Ishikawa (cell line): Measurements from ENCODE around the gene GRM7.

Source experiments
- CEBPB ChIP-seq: IDR thresholded peaks from 2 replicates; pipeline ENCODE4 v1.6.1; 2012
- CREB1 ChIP-seq: IDR thresholded peaks from 2 replicates; pipeline ENCODE4 v1.6.1; 2012; ENCODE audit warnings: low read depth
- EGR1 ChIP-seq: IDR thresholded peaks from 2 replicates; pipeline ENCODE4 v1.6.1; 2012
- EP300 ChIP-seq: IDR thresholded peaks from 2 replicates; pipeline ENCODE4 v1.6.1; 2012; ENCODE audit warnings: borderline replicate concordance
- FOXM1 ChIP-seq: IDR thresholded peaks from 2 replicates; pipeline ENCODE4 v1.6.1; 2012; ENCODE audit warnings: low read depth, borderline replicate concordance
- MAX ChIP-seq: IDR thresholded peaks from 2 replicates; pipeline ENCODE4 v1.6.1; 2012
- NFIC ChIP-seq: IDR thresholded peaks from 2 replicates; pipeline ENCODE4 v1.6.1; 2012
- RAD21 ChIP-seq: IDR thresholded peaks from 2 replicates; pipeline ENCODE4 v1.6.1; 2012; ENCODE audit warnings: low read depth
- REST ChIP-seq: IDR thresholded peaks from 2 replicates; pipeline ENCODE4 v1.6.1; 2012; ENCODE audit warnings: low read depth, mild to moderate bottlenecking
- TAF1 ChIP-seq: IDR thresholded peaks from 2 replicates; pipeline ENCODE4 v1.6.1; 2012; ENCODE audit warnings: low read depth, mild to moderate bottlenecking
- TCF12 ChIP-seq: IDR thresholded peaks from 2 replicates; pipeline ENCODE4 v1.6.1; 2012; ENCODE audit warnings: low read depth
- TEAD4 ChIP-seq: IDR thresholded peaks from 2 replicates; pipeline ENCODE4 v1.6.1; 2012
- YY1 ChIP-seq: IDR thresholded peaks from 2 replicates; pipeline ENCODE4 v1.6.1; 2012; ENCODE audit warnings: low read depth
- ZBTB7A ChIP-seq: IDR thresholded peaks from 2 replicates; pipeline ENCODE4 v1.6.1; 2012; ENCODE audit warnings: low read depth
- TF ChIP-seq, protein P1 (sequence below): IDR thresholded peaks from 2 replicates; pipeline ENCODE4 v1.6.1; 2012

GRM7 gene

DNA sequence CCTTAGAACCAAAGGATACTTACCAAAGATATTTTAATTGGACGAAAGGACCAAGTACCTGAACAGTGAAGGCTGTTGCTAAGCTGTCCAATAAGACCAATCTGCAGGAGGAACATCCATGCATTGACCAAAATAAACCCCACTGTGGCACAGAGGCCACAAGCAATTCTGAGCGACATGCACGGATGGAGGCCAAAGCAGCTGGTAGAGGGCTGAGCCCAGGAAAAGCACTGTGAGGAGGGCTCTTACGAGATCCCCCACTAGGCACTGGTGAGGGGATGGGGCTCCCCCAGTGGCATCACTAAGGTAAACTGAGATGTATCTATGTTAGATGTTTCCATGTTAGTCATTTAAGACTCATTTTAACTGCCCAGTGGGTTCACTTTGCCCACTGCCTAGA is 920.5 kb downstream of the GRM7 start:
- no peak for TF ChIP-seq TCF12
- no peak for TF ChIP-seq REST
- no peak for TF ChIP-seq FOXM1
- no peak for TF ChIP-seq RAD21

DNA sequence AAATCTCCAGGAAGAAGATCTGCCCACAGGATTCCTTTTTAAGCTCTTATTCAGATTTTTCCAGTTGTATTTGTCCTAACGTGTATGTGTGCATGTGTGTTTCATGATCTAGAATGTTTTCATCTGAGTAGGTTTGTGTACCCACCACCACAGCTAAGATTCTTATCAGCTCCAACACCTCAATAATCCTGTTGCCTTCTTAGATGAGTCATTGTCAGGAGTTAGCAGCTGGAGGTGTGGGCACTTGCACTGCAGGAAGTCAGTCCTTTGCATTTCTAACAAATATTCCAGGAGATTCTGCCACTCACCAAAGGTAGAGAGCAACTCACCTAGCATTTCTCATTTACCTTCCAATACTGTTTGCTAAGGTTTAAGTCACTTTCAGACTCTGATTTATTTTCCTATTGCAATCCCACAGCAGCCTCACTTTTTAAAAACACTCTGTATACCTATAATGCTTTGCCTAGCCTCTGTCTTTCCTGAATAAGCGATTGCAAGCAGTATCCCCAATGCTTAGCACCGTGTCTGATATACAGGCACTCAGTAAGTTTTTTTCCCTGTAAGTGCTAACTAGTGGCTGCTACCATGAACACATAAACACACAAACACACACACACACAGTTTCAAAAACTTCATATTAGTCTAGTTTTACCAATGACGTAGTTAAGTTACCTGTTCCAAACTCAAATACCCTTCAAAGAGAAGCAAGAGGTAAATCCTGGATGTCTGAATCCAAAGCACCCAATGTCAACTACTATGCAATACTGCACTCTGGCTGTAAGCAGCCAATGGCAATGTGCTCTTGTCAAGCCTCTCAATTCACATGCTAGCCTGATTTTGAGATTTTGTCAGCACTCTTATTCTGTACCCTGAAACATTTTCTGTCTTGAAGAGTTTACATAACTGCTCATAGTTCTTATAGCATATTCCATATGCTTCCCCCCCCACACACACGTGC is 927.2 kb downstream of the GRM7 start:
- TF ChIP-seq ZBTB7A (no peak), REST (no peak)

DNA sequence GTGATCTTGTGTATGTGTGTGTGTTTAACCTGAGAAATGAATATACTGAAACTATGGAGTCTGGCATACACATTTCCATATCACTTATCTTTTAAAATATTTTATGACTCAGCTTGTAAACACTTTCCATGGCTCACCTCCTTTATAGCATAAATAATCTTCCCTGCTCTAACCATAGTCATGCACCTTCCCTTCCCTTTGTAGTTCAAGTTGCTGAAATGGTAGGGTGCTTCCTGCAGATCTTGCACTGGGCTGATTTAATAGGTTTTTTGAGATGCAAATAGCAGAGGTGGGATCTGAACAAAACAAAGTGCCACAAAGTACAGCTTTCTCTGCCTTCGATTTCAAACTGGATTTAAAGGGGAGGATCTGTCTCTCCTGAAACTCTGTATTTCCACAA is 928.0 kb downstream of the GRM7 start:
- no peak for TF ChIP-seq TEAD4
- TF ChIP-seq EGR1, result no peak
- TF ChIP-seq CREB1, result no peak
- no peak for TF ChIP-seq NFIC
- TF ChIP-seq RAD21, result no peak
- TF ChIP-seq, protein P1, sequence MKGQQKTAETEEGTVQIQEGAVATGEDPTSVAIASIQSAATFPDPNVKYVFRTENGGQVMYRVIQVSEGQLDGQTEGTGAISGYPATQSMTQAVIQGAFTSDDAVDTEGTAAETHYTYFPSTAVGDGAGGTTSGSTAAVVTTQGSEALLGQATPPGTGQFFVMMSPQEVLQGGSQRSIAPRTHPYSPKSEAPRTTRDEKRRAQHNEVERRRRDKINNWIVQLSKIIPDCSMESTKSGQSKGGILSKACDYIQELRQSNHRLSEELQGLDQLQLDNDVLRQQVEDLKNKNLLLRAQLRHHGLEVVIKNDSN, result no peak
- TF ChIP-seq CEBPB, result no peak
- TF ChIP-seq MAX, result no peak
- no peak for TF ChIP-seq EP300
- no peak for TF ChIP-seq FOXM1
- TF ChIP-seq ZBTB7A, result no peak
- no peak for TF ChIP-seq TCF12
- TF ChIP-seq TAF1, result no peak
- no peak for TF ChIP-seq YY1
- TF ChIP-seq REST, result no peak

DNA sequence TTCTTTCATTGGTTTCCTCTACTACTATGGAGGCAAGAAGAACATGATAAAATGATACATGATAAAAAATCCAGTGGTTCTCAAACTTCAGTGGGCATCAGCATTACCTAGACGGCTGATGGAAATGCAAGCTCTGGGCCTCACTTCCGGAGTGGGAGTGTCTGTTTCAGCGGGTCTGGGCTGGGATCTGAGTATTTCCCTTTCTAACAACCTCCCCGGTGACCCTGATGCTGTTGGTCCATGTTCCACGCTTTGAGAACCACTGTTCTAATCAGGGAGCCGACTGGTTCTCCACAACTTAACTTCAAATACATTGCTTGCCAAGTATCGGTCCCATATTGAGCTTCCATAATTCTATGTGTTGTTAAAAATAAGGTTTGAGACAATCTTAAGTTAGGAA is 928.4 kb downstream of the GRM7 start:
- TF ChIP-seq EGR1 (no peak), YY1 (no peak), RAD21 (no peak), MAX (no peak), CEBPB (no peak), FOXM1 (no peak), NFIC (no peak), ZBTB7A (no peak), TAF1 (no peak), EP300 (no peak), TCF12 (no peak)

DNA sequence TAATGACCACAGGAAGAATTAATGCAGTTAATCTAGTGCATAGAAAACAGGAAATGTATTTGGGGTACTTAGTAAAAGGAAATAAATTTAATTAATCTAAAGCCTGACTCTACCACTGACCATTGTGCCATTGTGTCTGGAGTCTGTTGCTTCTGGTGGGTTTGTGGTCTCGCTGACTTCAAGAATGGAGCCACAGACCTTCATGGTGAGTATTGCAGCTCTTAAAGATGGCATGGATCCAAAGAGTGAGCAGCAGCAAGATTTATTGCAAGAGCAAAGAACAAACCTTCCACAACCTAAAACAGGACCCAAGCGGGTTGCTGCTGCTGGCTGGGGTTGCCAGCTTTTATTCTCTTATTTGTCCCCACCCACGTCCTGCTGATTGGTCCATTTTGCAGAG is 929.2 kb downstream of the GRM7 start:
- TF ChIP-seq YY1, result no peak
- no peak for TF ChIP-seq CREB1
- TF ChIP-seq MAX, result no peak
- TF ChIP-seq CEBPB, result no peak
- TF ChIP-seq TAF1, result no peak
- TF ChIP-seq REST, result no peak
- TF ChIP-seq FOXM1, result no peak
- no peak for TF ChIP-seq TEAD4
- TF ChIP-seq EP300, result no peak
- TF ChIP-seq ZBTB7A, result no peak
- no peak for TF ChIP-seq TCF12
- TF ChIP-seq NFIC, result no peak
- no peak for TF ChIP-seq RAD21
- no peak for TF ChIP-seq EGR1
- TF ChIP-seq, protein P1, result no peak
